Neural progenitor cell (in vitro differentiated cells): ENCODE data around the gene CHGA. TPM values are rescaled to one million over a fixed set of nuclear protein-coding genes. Genes with fewer than 3 reads are reported as not detected.

Source experiments
- DNase-seq: peaks from one replicate; pipeline ENCODE4 v3.0.0-alpha.2; 2016; ENCODE audit warnings: low spot score
- H2AFZ ChIP-seq: fragments of 200-600 bp; sonication (generic); replicated peaks from 2 replicates; pipeline ENCODE4 v1.6.1; 2016; ENCODE audit warnings: antibody characterized with exemption
- H3F3A ChIP-seq: fragments of 200-600 bp; sonication (generic); 2 replicates; pipeline ENCODE4 v1.6.1; 2016; ENCODE audit warnings: antibody characterized with exemption, low read depth
- H3K27ac ChIP-seq: fragments of 200-600 bp; sonication (generic); 2 replicates; pipeline ENCODE4 v1.5.1; 2016; ENCODE audit warnings: mild to moderate bottlenecking
- H3K27me3 ChIP-seq: fragments of 200-600 bp; sonication (generic); 2 replicates; pipeline ENCODE4 v1.6.1; 2016; ENCODE audit warnings: mild to moderate bottlenecking, moderate library complexity
- H3K36me3 ChIP-seq: fragments of 200-600 bp; sonication (generic); 2 replicates; pipeline ENCODE4 v1.5.1; 2016
- H3K4me1 ChIP-seq: fragments of 200-600 bp; sonication (generic); 2 replicates; pipeline ENCODE4 v1.6.1; 2016; ENCODE audit warnings: mixed run types
- H3K4me2 ChIP-seq: fragments of 200-600 bp; sonication (generic); 2 replicates; pipeline ENCODE4 v1.6.1; 2016
- H3K4me3 ChIP-seq: fragments of 200-600 bp; sonication (generic); 2 replicates; pipeline ENCODE4 v1.5.1; 2016
- H3K79me2 ChIP-seq: fragments of 200-600 bp; sonication (generic); 2 replicates; pipeline ENCODE4 v1.6.1; 2016; ENCODE audit warnings: low read depth
- H3K9ac ChIP-seq: fragments of 200-600 bp; sonication (generic); 2 replicates; pipeline ENCODE4 v1.6.1; 2016
- H3K9me3 ChIP-seq: fragments of 200-600 bp; sonication (generic); 2 replicates; pipeline ENCODE4 v1.5.1; 2016; ENCODE audit warnings: low read depth
- H4K20me1 ChIP-seq: fragments of 200-600 bp; sonication (generic); 2 replicates; pipeline ENCODE4 v1.6.1; 2016; ENCODE audit warnings: low read depth
- H3K27ac Mint-ChIP-seq: 3 replicates; pipeline ENCODE4 v1.8.0; 2021; ENCODE audit warnings: mixed read lengths
- H3K27me3 Mint-ChIP-seq: 2 replicates; pipeline ENCODE4 v1.8.0; 2022; ENCODE audit warnings: low read depth, mild to moderate bottlenecking, inconsistent platforms, moderate library complexity, mixed read lengths; ENCODE audit not compliant: insufficient read depth
- H3K36me3 Mint-ChIP-seq: 3 replicates; pipeline ENCODE4 v1.8.0; 2021; ENCODE audit warnings: mixed read lengths
- H3K4me1 Mint-ChIP-seq: 3 replicates; pipeline ENCODE4 v1.8.0; 2021; ENCODE audit warnings: mixed read lengths
- H3K4me3 Mint-ChIP-seq: 3 replicates; pipeline ENCODE4 v1.8.0; 2021; ENCODE audit warnings: mild to moderate bottlenecking, moderate library complexity, mixed read lengths
- H3K9me3 Mint-ChIP-seq: 3 replicates; pipeline ENCODE4 v1.8.0; 2020; ENCODE audit warnings: mixed read lengths
- EZH2 ChIP-seq: fragments of 200-600 bp; sonication (generic); IDR thresholded peaks from 2 replicates; pipeline ENCODE4 v1.6.1; 2017; ENCODE audit warnings: antibody characterized with exemption, mild to moderate bottlenecking, moderate library complexity
- EZH2phosphoT487 ChIP-seq: fragments of 200-600 bp; sonication (generic); IDR thresholded peaks from 2 replicates; pipeline ENCODE4 v1.6.1; 2017; ENCODE audit warnings: antibody characterized with exemption
- total RNA-seq: library from RNA; depleted of rRNA; stranded (reverse); fragments of >200 nt; gene quantifications from 2 replicates; pipeline ENCODE4 v1.2.3, GENCODE V29; 2015; ENCODE audit warnings: low replicate concordance
- TF ChIP-seq, protein P1 (sequence below): fragments of 200-600 bp; sonication (generic); IDR thresholded peaks from 2 replicates; pipeline ENCODE4 v1.5.1; 2017; ENCODE audit warnings: antibody characterized with exemption, mild to moderate bottlenecking

Gene CHGA
- total RNA-seq, 1 donor from 2014 or later, result not detected

GRCh38 chr14:92973261-92973797 lies 50.4 kb downstream of the CHGA start:
- H3F3A ChIP-seq, result no peaks in the 10 kb centered on the region
- no peaks in the 10 kb centered on the region for H4K20me1 ChIP-seq
- peaks cover 14% of the 10 kb centered on the region for H3K27me3 Mint-ChIP-seq
- no peaks in the 10 kb centered on the region for H3K36me3 ChIP-seq
- H3K4me1 Mint-ChIP-seq, result no peaks in the 10 kb centered on the region
- H3K9me3 ChIP-seq, result no peaks in the 10 kb centered on the region
- peaks cover 20% of the 10 kb centered on the region for H3K9me3 Mint-ChIP-seq
- H3K9ac ChIP-seq, result no peak overlapping the region
- H3K27ac Mint-ChIP-seq, result no peak overlapping the region
- H3K4me2 ChIP-seq, result no peak overlapping the region
- H3K27me3 ChIP-seq, result no peaks in the 10 kb centered on the region
- no peak overlapping the region for H3K27ac ChIP-seq
- no peak overlapping the region for H3K4me3 ChIP-seq
- H3K4me3 Mint-ChIP-seq, result no peak overlapping the region
- TF ChIP-seq EZH2, result no peak
- TF ChIP-seq EZH2phosphoT487, result no peak
- TF ChIP-seq, protein P1, sequence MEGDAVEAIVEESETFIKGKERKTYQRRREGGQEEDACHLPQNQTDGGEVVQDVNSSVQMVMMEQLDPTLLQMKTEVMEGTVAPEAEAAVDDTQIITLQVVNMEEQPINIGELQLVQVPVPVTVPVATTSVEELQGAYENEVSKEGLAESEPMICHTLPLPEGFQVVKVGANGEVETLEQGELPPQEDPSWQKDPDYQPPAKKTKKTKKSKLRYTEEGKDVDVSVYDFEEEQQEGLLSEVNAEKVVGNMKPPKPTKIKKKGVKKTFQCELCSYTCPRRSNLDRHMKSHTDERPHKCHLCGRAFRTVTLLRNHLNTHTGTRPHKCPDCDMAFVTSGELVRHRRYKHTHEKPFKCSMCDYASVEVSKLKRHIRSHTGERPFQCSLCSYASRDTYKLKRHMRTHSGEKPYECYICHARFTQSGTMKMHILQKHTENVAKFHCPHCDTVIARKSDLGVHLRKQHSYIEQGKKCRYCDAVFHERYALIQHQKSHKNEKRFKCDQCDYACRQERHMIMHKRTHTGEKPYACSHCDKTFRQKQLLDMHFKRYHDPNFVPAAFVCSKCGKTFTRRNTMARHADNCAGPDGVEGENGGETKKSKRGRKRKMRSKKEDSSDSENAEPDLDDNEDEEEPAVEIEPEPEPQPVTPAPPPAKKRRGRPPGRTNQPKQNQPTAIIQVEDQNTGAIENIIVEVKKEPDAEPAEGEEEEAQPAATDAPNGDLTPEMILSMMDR, result peak; percentile 85
- DNase-seq, result peak; percentile 77
- peaks cover 17% of the 10 kb centered on the region for H3K36me3 Mint-ChIP-seq
- H2AFZ ChIP-seq, result no peak overlapping the region
- H3K79me2 ChIP-seq, result no peaks in the 10 kb centered on the region
- H3K4me1 ChIP-seq, result no peaks in the 10 kb centered on the region

DNA sequence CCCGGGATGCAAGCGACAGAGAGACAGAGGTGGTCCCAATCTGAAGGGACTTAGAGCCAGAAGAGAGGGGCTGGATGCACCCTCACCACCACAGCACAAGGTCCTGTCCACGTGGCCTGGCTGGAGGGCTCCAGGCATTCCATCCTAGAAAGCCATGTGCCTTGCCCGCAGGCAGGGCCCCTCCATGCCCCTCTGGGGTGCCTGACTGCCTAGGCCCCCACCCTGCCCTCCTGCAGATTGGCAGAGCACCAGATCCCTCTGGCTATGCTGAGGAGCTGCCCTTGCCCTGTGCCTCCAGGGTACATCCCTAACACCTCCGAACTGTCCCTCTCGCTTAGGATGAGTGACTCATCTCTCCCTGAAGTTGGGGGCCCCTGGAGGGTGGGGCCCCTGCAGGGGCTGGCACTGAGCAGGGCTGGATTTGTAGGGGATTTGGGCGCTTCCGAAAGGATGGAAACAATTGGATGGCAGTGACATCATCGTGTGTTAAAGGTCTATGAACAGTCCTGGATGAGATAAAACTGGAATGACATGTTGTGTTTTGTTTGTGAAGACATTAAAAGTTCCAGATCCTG lies 50.9 kb downstream of the CHGA start:
- Histone ChIP-seq H3K9ac (no peak overlapping the region), H3K79me2 (no peaks in the 10 kb centered on the region), H3K27ac (no peak overlapping the region), H3K4me1 (no peaks in the 10 kb centered on the region), H3K36me3 (no peaks in the 10 kb centered on the region), H3K4me2 (no peak overlapping the region), H3K9me3 (no peaks in the 10 kb centered on the region), H3K27me3 (no peaks in the 10 kb centered on the region), H3F3A (no peaks in the 10 kb centered on the region), H4K20me1 (no peaks in the 10 kb centered on the region), H3K4me3 (no peak overlapping the region), H2AFZ (no peak overlapping the region)
- Mint-ChIP-seq H3K36me3 (peaks cover 17% of the 10 kb centered on the region), H3K27ac (no peak overlapping the region), H3K4me3 (no peak overlapping the region), H3K4me1 (no peaks in the 10 kb centered on the region), H3K9me3 (peaks cover 25% of the 10 kb centered on the region), H3K27me3 (peaks cover 14% of the 10 kb centered on the region)
- TF ChIP-seq, protein P1, result no peak
- TF ChIP-seq EZH2, result no peak
- no peak for TF ChIP-seq EZH2phosphoT487
- no peak for DNase-seq

DNA sequence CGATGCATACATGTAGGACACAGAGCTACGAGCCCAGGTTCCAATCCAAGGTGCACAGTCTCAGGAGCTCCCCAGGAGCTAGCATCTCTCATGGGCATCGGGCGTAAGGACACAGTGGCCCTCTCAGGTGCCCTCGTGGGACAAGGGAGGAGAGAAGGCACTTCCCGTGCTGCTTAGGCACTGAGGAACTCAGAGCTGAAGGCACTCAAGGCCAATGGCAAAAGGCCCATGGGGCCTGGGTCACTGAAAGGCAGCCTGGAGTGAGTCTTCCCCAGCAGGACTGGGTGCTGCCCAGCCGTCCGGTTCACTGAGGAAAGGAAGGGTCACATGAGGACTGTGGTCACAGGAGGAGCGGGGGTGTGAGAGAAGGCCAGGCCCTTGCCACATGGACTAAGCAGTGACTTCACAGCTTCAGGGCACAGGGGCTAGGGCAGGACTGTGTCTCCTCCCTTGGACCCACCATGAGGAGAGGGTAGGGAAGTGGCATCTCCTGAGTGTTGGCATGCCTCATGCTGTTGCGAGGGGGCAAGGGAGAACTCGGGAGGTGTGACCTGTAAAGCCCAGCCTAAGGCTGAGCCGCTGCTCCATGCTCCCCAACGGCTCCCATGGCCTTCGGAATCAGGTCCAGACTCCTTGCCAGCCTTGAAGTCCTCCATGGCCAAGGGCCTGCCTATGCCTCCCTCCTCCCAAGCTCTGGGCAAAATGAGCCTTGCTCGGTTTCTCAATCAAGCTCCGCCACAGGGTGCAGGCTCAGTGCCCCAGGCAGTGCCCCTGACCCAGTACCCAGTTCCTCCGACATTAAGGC lies 51.8 kb downstream of the CHGA start:
- no peak overlapping the region for H3K4me3 Mint-ChIP-seq
- Histone ChIP-seq H3K79me2 (no peaks in the 10 kb centered on the region), H3K27ac (no peak overlapping the region), H3K9ac (no peak overlapping the region), H3K4me2 (no peak overlapping the region), H3K4me1 (no peaks in the 10 kb centered on the region), H3F3A (no peaks in the 10 kb centered on the region), H2AFZ (no peak overlapping the region), H4K20me1 (no peaks in the 10 kb centered on the region), H3K27me3 (no peaks in the 10 kb centered on the region), H3K36me3 (no peaks in the 10 kb centered on the region), H3K9me3 (no peaks in the 10 kb centered on the region), H3K4me3 (no peak overlapping the region)
- H3K9me3 Mint-ChIP-seq, result peaks cover 33% of the 10 kb centered on the region
- TF ChIP-seq EZH2 (no peak), EZH2phosphoT487 (no peak)
- TF ChIP-seq, protein P1, result no peak
- DNase-seq, result no peak
- H3K4me1 Mint-ChIP-seq, result no peaks in the 10 kb centered on the region
- H3K36me3 Mint-ChIP-seq, result peaks cover 25% of the 10 kb centered on the region
- H3K27ac Mint-ChIP-seq, result no peak overlapping the region
- peaks cover 14% of the 10 kb centered on the region for H3K27me3 Mint-ChIP-seq
